Measurements from ENCODE around the gene MUC6. TPM values are rescaled to one million over a fixed set of nuclear protein-coding genes. Genes with fewer than 3 reads are reported as not detected.

Gene MUC6
- total RNA-seq, 1 experiment from 2014 or later, result not detected

- H3K18ac ChIP-seq (ENCODE audit: insufficient read length, low read depth, low read length), result no peak overlapping the region
- H3K9ac ChIP-seq (ENCODE audit: extremely low read depth, insufficient read length, low read length), result no peak overlapping the region
- H3K9me3 Mint-ChIP-seq, result peaks cover 19 to 25% of the 10 kb centered on the region in 2 experiments
- H3K4me1 Mint-ChIP-seq, result peaks cover 3 to 8% of the 10 kb centered on the region in 2 experiments; a peak in 2 of 4 replicates
- no peak overlapping the region for H3K4me3 Mint-ChIP-seq
- H2BK5ac ChIP-seq (ENCODE audit: insufficient read length, low read length), result no peak overlapping the region
- H3K9me3 ChIP-seq (ENCODE audit: control insufficient read depth, low read depth, low read length), result peaks cover 6% of the 10 kb centered on the region
- H2AK5ac ChIP-seq (ENCODE audit: insufficient read length, low read length), result no peak overlapping the region
- TF ChIP-seq, protein P1, sequence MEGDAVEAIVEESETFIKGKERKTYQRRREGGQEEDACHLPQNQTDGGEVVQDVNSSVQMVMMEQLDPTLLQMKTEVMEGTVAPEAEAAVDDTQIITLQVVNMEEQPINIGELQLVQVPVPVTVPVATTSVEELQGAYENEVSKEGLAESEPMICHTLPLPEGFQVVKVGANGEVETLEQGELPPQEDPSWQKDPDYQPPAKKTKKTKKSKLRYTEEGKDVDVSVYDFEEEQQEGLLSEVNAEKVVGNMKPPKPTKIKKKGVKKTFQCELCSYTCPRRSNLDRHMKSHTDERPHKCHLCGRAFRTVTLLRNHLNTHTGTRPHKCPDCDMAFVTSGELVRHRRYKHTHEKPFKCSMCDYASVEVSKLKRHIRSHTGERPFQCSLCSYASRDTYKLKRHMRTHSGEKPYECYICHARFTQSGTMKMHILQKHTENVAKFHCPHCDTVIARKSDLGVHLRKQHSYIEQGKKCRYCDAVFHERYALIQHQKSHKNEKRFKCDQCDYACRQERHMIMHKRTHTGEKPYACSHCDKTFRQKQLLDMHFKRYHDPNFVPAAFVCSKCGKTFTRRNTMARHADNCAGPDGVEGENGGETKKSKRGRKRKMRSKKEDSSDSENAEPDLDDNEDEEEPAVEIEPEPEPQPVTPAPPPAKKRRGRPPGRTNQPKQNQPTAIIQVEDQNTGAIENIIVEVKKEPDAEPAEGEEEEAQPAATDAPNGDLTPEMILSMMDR (conservative IDR thresholded peaks at IDR 0.05), result no peak
- no peak overlapping the region for H4K91ac ChIP-seq (ENCODE audit: insufficient read length, low read depth, low read length)
- no peak overlapping the region for H3K56ac ChIP-seq (ENCODE audit: insufficient read length, low read depth, low read length)
- H3K27me3 Mint-ChIP-seq (ENCODE audit: low read depth), result peaks cover 14% of the 10 kb centered on the region
- peaks cover 2% of the 10 kb centered on the region for H4K20me1 ChIP-seq (ENCODE audit: control insufficient read depth, insufficient read depth, insufficient read length)
- no peaks in the 10 kb centered on the region for H3K79me1 ChIP-seq (ENCODE audit: insufficient read depth, low read depth, low read length, poor library complexity, severe bottlenecking)
- H3T11ph ChIP-seq (ENCODE audit: low read length), result no peak overlapping the region
- no peak for DNase-seq
- 100% methylated on average over 1 of the region's 9 CpGs for WGBS (ENCODE audit: extremely low coverage, insufficient read length, low lambda C conversion rate)
- H2AFZ ChIP-seq (ENCODE audit: low read length), result no peak overlapping the region
- no peak overlapping the region for H2BK20ac ChIP-seq (ENCODE audit: low read depth, low read length, poor library complexity, severe bottlenecking)
- H4K8ac ChIP-seq (replicated peaks; ENCODE audit: insufficient read length, low read depth, low read length), result no peak overlapping the region
- H3K4me2 ChIP-seq (ENCODE audit: insufficient read depth, insufficient read length, low read length), result no peak overlapping the region
- H2BK120ac ChIP-seq (ENCODE audit: low read depth, low read length, poor library complexity, severe bottlenecking), result no peak overlapping the region
- H2BK15ac ChIP-seq (ENCODE audit: low read depth, low read length), result no peak overlapping the region
- H3K23me2 ChIP-seq (ENCODE audit: insufficient read length, low read depth, low read length, poor library complexity, severe bottlenecking), result no peaks in the 10 kb centered on the region
- no peaks in the 10 kb centered on the region for H3K27me3 ChIP-seq (ENCODE audit: insufficient read depth, low read length)
- H3K23ac ChIP-seq (ENCODE audit: insufficient read length, low read depth, low read length), result no peak overlapping the region
- no peaks in the 10 kb centered on the region for H3K79me2 ChIP-seq (ENCODE audit: insufficient read depth, low read length)
- no peak overlapping the region for H3K4ac ChIP-seq (ENCODE audit: low read depth, low read length)
- H3K27ac Mint-ChIP-seq, result 0 out of 7 replicates have a peak overlapping the region, but pooled peaks of 1 of the 3 experiments have one; percentile 4
- H3K27ac ChIP-seq (ENCODE audit: insufficient read length, low read depth, low read length), result no peak overlapping the region
- H4K5ac ChIP-seq (ENCODE audit: insufficient read length, low read depth, low read length), result no peak overlapping the region
- H3K36me3 Mint-ChIP-seq (ENCODE audit: insufficient read depth in 1 of 3, low read depth in 3 of 3), result peaks cover 13 to 19% (median 15%) of the 10 kb centered on the region in 3 experiments; a peak in 6 of 7 replicates
- H3K14ac ChIP-seq (ENCODE audit: insufficient read depth, low read length), result no peak overlapping the region
- H2BK12ac ChIP-seq (ENCODE audit: insufficient read length, low read depth, low read length), result no peak overlapping the region
- H3K4me1 ChIP-seq (ENCODE audit: insufficient read depth, low read length), result no peaks in the 10 kb centered on the region
Measured at GRCh38 chr11:1018091-1018490, 18.4 kb downstream of the MUC6 start.

Measured in H9 (cell line).